ENCODE results near the gene HBP1.
A peak's percentile ranks its signal among the peaks of the same experiment; 100 is the strongest.
"Not testable (repeated sequence)": the region's sequence is repeated elsewhere in the genome, so short reads cannot be mapped to it uniquely, and the experiment has no call there.

HBP1 gene, protein sequence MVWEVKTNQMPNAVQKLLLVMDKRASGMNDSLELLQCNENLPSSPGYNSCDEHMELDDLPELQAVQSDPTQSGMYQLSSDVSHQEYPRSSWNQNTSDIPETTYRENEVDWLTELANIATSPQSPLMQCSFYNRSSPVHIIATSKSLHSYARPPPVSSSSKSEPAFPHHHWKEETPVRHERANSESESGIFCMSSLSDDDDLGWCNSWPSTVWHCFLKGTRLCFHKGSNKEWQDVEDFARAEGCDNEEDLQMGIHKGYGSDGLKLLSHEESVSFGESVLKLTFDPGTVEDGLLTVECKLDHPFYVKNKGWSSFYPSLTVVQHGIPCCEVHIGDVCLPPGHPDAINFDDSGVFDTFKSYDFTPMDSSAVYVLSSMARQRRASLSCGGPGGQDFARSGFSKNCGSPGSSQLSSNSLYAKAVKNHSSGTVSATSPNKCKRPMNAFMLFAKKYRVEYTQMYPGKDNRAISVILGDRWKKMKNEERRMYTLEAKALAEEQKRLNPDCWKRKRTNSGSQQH

DNA sequence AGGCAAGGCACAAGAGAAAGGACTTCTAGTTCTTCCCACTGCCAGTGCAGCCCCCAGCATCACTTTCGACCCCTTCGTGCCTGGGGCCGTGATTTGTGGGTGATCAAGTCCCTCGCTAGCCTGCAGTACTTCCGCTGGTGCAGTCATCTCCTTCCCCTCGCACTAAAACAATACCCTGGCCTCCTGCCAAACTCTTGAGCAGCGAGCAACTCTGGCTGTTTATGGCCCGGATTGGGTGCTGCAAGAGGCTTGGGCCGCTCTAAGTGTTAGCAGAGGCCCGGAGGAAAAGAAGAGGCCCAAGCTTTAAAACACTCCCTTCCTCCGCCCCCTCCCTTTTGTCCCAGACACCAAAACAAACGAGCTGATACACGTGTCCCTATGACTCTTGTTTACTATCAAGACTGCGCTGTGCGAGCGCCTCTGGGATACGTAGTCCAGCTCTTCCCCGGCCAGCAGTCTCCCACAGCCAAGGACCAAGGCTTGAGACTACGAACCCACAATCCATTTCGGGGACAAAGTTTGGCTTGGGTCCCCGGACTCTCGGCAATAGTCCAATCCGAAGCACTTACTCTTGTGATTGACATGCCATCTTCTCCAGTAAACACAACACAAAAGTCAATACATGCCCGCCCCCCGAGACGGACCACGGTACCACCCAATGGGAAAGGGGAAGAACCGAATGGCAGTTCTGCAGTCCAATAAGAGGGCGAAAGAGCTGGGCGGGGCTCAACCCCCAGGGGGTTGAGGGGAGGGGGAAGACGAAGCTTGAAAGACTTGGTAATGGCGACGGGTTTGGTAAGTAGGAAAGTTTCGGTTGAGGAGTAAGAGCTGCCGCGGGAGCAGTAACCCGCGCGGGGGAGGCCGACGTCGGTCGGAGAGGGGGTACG, at the start of gene HBP1:
Gene HBP1, plus strand, starts transcription at position 771 of the 887 bp plus-strand sequence. CDS start 10,891 bp downstream, outside the sequence.
- DNase-seq: peak; percentile 97

DNA sequence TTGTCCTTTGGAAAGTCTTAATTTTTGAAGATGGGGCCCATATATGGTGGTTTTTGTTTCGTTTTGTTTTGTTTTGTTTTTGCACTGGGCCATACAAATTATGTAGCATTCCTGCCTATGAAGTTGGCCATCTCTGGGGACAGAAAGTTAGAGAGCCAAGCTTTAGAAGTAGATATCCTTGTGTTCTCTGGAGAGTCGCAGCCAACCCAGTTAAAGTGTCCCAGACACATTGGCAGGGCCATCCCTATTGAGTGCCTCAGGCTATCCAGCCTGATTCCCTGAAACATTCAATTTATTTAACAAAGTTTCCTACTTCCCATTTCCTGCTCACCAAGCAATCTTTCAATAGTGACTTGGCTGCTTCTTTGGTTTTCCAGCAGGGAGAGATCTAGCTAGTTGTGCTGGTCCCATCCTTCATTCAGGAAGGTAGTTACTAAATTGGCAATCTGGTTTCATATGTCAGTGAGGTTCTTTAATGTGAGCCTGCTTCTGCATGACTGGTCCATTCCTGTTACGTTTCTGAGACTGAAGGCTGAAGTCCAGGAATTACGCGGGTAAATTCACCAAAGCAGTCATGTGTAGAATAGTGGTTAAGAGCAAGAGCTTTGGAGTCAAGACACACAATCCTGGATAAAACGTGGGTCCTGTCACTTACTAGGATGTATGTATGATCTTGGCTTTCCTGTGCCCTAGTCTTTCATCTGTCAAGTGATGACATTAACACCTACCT, 49.3 kb upstream of the HBP1 start:
- DNase-seq: no peak

DNA sequence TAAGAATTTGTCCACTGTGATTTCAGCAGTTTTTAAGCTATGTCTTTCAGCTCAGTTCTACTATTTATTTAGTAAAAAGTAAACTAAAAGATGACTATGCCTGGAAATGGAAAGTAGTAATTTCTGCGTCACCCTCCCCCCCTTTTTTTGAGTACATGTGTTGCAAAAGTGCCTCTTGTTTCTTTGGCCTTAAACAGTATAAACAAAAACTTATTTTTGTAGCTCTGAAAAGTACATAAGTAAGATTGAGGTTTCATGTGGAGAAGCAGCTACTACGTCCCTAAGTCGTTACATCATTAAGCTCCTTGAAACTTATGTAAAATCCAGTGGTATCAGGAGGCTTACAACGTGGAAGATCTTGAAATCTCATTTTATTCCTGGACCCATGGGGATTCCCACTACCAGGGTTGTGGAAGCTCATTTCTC, 46.3 kb upstream of the HBP1 start:
- no peak for DNase-seq

DNA sequence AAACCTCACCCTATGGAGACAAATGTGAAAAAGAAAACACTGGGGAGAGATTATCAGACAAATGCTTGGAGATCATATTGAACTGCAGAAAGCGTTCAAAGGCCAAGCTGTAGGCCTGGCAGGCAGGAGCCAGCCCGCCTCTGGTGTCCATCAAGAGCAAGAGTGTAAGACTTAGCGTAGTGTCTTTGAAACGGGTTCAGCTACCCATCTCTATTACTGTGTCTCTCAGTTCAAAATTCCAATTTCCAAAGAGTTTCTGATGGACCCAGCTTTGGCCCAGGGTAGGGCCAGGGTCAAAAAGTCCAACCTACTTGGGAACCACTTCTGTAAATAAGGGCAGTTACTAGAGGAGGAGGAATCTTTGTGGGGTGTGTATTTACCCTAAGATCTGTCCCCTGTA, 45.4 kb upstream of the HBP1 start:
- no peak for DNase-seq

DNA sequence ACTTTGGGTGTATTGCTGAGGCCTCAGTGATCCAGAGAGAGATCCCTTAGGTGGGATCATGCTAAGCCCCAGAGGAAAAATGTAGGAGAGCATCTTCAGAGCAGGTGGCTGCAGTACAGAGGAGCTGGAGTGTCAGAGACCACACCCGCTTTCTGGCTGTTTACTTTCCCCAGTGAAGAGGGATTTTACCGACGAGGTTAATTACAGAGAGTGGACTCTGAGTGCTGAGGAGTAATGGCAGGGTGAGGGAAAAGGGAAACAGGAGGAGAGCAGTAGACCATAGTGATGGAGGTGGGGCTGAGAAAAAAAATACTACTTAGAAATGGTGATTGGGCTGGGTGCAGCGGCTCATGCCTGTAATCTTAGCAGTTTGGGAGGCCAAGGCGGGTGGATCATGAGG, 43.3 kb upstream of the HBP1 start:
- DNase-seq: no peak

DNA sequence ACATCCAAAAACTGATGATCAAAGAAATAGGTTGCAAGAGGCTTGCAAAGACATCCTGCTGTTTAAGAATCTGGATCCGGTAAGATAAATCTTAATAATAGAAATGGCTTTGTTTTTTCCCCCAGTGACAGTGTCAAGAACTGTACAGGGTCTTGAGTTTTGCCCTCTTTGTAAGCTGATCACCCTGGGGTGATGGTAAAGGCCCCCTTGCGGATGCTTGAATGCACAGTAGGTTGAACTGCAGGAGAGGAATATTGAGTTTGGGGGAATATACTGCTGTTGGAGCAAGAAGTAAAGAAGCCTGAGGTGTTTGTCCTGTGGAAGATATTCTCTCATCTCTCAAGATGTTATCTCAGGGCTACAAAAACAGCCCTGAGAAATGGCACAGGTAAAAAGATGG, 40.6 kb upstream of the HBP1 start:
- no peak for DNase-seq

DNA sequence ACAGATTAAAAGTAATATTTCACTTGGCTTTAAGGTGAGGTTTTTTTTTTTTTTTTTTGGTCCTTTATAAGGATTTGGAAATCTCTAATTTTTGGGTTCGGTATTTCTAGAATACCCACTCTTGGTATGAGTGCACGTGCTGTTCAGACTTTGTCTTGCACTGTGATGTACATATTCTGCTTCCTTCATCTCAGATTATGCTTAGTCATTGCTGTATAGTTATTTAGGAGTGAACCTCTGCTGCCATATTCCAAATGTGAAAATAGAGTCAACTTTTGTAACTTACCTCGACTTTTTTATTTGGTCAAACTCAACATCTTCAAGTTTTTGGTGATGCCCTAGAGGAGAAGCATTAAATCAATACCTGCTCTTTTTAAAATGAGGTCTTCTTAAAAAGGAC, 40.1 kb upstream of the HBP1 start:
- DNase-seq: no peak

DNA sequence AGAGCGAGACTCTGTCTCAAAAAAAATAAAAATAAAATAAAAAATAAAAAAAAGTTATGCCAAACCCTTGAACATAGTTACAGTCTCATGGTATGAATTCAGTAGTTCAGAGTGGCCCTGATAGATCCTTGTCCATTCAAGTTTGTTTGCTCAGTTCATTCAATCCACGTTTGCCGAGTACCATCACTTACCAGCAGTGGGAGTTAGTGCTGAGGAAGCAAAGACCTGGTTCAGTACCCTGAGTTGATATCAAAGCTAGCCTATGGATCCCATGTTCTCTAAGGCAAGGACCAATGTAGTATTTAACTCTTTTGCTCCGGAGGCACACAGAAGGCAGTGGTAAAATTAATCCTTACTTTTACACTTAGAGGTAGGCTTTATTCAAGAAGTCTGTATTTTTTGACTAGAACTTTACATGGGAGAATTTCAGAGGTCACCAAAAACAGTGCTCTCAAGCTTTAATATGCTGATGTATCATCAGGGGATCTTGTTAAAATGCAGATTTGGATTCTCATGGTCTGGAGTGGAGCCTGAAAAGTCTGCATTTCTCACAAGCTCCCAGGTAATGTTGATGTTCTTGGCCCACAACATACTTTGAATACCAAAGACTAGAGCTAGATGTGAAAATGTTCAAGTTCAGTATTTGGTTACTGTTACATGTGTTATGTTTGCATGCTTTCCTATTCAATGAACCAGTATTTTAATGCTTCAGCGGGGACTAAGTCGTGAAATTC, 38.1 kb upstream of the HBP1 start:
- no peak for DNase-seq

DNA sequence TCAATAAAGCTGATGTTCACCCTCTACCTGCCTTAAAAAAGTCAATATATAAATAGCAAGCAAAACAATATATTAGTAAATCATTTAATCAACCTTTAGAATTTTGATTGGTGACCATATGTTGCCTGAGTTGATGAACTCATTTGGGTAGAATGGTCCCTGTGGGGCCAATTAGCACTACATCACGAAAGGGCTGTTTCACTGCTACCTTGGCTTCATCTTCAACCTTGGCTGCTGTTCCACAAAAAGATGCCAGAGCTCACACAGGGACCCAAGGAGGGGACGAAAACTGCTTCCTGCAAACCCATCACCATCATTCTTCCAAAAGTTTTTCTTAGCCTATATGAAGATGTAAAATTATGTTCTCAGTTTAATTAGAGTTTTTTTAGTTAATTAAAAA, 35.4 kb upstream of the HBP1 start:
- no peak for DNase-seq

DNA sequence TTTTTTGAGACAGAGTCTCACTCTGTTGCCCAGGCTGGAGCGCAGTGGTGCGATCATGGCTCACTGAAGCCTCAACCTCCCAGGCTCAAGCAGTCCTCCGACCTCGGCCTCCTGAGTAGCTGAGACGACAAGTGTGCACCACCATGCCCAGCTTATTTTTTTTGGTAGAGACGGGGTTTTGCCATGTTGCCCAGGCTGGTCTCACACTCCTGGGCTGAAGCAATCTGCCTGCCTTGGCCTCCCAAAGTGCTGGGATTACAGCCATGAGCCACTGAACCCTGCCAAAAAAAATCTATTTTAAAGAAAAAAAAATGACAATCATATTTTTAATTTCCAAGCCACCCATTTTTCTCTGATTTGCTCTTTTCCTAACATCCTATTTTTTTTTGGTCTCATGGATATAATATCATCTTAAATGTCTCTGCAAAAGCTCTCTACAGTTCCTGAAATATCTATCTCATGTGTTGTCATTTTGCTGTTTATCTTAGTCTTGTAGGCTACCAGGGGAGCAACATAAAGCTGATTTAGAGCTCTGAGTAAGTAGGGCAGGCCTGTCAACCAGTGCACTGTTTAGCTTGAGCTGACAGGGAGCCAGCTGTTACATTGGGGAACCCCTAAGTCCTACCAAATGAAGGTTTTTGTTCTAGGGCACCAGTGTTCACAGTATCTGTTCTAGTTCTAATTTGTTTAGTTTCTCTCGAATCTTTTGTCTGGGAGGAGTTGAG, 29.9 kb upstream of the HBP1 start:
- DNase-seq: no peak

DNA sequence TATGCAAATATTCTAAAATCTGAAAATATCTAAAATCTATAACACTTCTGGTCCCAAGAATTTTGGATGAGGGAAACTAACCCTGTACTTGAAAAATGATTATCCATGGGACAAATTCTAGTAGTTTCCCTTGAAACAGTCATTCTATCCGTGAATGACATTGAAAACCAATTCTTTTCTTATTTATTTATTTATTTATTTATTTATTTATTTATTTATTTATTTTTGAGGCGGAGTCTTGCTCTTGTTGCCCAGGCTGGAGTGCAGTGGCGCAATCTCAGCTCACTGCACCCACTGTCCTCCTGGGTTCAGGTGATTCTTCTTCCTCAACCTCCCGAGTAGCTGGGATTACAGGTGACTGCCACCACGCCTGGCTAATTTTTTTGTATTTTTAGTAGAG, 24.9 kb upstream of the HBP1 start:
- DNase-seq: not testable (repeated sequence)

DNA sequence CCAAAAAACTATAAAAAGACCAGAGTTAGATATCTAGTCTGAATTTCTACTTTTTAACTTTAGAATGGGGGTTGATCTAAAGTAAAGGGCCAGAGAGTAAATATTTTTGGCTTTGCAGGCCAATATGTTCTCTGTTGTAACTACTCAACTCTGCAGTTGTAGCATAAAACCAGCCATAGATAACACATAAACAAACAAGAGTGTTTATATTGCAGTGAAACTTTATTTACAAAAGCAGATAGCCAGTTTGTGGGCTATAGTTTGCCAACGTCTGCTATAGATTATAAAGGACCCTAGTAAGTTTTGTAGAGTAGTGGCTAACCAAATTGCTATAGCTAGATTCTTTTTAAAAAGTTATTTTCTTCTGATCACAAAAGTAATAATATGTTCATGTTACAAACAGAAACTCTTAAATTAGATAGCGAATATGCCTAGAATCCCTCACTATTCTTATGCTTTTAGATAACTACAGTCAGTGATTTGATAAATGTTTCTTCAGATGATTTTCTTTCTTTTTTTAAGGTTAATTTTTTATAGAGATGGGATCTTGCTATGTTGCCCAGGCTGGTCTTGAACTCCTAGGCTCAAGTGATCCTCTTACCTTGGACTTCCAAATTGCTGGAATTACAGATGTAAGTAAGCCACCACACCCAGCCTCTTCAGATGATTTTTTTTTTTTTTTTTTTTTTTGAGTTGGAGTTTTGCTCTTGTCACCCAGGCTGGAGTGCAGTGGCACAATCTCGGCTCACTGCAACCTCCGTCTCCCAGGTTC, 23.6 kb upstream of the HBP1 start:
- DNase-seq: no peak

DNA sequence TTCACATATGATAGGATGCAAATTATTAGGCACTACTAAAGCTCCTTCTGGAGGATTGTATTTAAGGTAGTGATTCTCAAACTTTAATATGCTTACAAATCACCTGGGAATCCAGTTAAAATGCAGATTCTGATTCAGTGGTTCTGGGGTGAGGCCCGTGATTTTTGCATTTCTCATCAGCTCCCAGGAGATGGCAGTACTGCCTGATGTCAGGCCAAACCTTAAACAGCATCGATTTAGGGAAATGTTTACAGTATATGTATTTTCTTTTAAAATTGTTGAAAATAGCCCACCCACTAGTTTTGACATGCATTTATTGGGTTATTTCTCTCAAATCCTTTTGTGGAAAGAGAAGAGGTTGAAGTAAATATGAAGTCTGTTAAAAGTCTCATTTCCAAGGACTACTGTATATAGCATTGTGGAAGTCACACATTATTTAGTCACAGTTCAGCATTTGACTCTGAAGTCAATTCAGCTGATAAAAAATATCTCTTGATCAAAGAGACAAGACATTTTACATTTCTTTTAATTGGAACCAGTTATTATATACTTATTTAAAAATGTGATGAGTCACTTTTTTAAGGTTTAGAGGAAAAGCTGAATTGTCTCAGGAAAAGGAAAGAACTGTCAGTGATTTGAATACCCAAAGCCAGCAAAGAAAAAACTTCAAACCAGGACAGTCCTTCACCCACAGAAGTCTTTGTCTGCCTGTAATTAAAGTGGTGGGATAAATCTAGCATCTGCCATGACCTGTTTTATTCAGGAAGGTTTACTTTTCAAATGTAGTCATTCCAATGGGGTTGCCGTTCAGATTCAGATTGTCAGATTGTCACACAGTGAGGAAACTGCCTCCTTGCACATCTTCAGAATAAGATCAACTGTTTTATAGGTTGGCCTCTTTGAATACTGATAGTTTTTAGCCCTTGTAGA, 21.1 kb upstream of the HBP1 start:
- DNase-seq: peak; percentile 28

DNA sequence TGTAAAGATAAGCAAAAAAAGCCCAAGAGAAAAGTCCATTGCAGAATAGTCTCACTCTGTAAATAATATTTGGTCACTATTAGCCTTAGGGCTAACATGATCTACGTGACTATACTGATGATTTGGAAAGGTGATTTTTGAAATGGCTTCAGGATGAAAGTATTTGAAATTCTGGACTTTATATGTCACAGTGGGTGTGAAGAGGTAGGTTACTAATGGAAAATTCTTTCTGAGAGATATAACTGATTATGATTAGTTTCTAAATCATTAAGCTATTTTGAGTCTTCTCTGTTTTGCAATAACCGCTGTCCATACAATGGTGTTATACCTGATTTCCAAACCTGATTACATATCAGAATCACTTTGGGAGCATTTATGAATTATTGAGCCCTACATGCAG, 20.1 kb upstream of the HBP1 start:
- DNase-seq: no peak

DNA sequence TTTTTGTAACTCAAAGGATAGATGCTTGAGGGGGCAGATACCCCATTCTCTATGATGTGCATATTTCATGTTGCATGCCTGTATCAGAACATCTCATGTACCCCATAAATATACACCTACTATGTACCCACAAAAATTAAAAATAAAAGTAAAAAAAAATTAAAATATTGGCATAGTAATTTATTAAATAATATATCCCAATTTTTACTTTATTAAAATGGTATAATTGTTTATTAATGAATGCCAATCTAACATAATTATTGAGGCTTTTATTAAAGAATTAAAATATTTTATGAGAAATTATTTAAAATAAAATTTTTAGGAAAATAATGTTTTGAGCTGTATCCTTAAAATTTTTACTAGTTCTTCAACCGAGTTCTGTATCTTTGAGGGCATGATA, 18.9 kb upstream of the HBP1 start:
- no peak for DNase-seq

DNA sequence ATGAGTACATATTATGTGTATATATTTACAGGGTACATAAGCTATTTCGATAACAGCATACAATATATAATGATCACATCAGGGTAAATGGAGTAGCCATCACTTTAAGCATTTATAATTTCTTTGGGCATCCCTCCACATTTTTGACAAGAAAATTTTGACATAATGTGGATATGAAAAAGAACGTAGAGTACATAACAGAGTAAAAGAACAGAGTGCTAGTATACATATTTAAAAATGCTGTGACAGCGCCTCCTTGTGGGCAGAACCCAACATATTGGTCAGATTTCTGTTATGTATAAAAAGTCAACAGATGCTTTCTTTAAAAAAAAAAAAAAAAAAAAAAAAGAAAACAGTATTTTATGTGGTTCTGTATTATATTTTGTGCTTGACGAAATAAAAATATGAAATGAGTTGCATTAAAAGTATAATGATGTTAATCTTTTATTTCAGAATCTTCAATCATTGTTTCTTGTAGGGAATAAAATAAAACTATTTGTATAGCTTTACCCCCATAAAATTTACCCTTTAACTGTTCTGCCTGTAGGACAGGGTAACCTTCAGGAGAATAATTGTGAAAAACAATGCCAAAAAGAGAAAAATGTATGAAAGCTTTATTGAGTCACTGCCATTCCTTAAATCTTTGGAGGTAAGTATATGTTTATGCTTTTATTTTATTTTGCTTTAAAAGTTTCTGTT, 18.3 kb upstream of the HBP1 start:
- peak; percentile 77 for DNase-seq

DNA sequence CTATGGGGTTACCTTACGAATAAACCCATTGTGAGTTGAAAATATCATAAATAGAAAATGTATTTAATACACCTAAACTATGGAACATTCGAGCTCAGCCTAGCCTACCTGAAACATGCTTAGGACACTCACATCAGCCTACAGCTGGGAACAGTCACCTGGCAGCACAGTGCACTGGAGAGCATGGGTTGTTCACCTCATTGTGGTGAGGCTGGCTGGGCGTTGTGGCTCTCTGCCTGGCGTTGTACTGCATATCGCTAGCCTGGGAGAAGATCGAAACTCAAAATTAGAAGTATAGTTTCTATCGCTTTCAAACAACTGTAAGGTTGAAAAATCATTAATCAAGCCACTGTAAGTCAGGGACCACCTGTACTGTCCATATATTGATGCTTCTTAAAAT, 17.3 kb upstream of the HBP1 start:
- DNase-seq: no peak

DNA sequence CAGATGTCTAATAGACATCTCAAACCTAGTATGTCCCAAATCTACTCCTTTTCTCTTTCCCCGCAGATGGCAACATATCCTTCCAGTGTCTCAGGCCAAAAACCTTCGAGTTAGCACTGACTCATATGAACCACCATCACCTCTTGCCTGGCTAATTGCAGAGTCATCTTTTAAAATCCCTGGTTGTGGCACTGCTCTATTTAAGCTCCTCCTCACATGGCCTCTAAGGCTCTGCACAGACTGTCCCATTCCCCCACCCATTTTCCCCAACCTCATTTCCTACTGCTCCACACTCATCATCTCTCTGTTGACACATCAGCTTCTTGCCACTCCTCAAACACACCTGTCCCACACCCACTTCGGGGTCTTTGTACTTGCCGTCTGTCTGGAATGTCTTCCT, 16.8 kb upstream of the HBP1 start:
- no peak for DNase-seq

DNA sequence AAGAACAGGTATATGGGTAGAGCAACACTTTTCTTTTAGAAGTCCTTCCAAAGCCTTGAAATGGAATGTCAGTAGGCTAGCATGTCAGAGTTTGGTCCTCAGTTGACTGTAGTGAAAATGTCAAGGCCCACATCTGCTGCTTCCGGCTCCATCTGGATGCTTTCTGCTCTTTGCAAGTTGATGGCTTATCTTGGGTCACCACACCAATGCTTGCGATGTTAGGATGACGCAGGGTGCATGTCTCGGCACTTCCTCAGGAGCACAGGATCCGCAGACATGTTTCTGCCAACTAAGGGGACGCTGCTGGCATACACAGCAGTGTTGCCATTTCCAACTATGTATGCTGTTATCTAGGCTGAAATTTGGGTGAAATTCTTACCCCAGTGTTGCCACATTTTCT, 14.0 kb upstream of the HBP1 start:
- no peak for DNase-seq
